Central memory CD4-positive, alpha-beta T cell (primary cell): ENCODE results near the gene STAT6.
A peak's percentile ranks its signal among the peaks of the same experiment; 100 is the strongest.
"Not testable (repeated sequence)": the region's sequence is repeated elsewhere in the genome, so short reads cannot be mapped to it uniquely, and the experiment has no call there.

ENCODE experiments used
- DNase-seq: peaks from one replicate; pipeline ENCODE4 v3.0.0; 2022

STAT6 gene

GRCh38 chr12:57126061-57126460 lies 14.9 kb upstream of the STAT6 start:
- DNase-seq = no peak

GRCh38 chr12:57124261-57124877 lies 13.2 kb upstream of the STAT6 start:
- DNase-seq = peak; percentile 68

GRCh38 chr12:57123813-57124212 lies 12.7 kb upstream of the STAT6 start:
- no peak for DNase-seq

- DNase-seq = not testable (repeated sequence)
Observed at GRCh38 chr12:57120718-57121117, 9.6 kb upstream of the STAT6 start.

GRCh38 chr12:57119294-57120085 lies 8.3 kb upstream of the STAT6 start:
- no peak for DNase-seq

GRCh38 chr12:57118711-57119271 lies 7.6 kb upstream of the STAT6 start:
- DNase-seq = no peak

GRCh38 chr12:57116580-57117281 lies 5.6 kb upstream of the STAT6 start:
- no peak for DNase-seq

GRCh38 chr12:57112492-57113294 lies 1.5 kb upstream of the STAT6 start:
- no peak for DNase-seq

- peak; percentile 59 for DNase-seq
Observed at GRCh38 chr12:57110104-57111030, 795 bp downstream of the STAT6 start.

- DNase-seq = no peak
Observed at GRCh38 chr12:57109207-57110103, 1.7 kb downstream of the STAT6 start.

- DNase-seq = no peak
Observed at GRCh38 chr12:57107456-57108155, 3.6 kb downstream of the STAT6 start.

GRCh38 chr12:57106021-57106708 lies 5.0 kb downstream of the STAT6 start:
- no peak for DNase-seq

GRCh38 chr12:57105011-57105753 lies 6.0 kb downstream of the STAT6 start:
- no peak for DNase-seq

GRCh38 chr12:57104292-57104910 lies 6.8 kb downstream of the STAT6 start:
- DNase-seq = no peak

- no peak for DNase-seq
Observed at GRCh38 chr12:57103856-57104255, 7.3 kb downstream of the STAT6 start.

- no peak for DNase-seq
Observed at GRCh38 chr12:57101892-57102695, 9.1 kb downstream of the STAT6 start.

GRCh38 chr12:57099766-57100165 lies 11.4 kb downstream of the STAT6 start:
- no peak for DNase-seq
